ENCODE data around the gene SLC7A14.

DNA sequence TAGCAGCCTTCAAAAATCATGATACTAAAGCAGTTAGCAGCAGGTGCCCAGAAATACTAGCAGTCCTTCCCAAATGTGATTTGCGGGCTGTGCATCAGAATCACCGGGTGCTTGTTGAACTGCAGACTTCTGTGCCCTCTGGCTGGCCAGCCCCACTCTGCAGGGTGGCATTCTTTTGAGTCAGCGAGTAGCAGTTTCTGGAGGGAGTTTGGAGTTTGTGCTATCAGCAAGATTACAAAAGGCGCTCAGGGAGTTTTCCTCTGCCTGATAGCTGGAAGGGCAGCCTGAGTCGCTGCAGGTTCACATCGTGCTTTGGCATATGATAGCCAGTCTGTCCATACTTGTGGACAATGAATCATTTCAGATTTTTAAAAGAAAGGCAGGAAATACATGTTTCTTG, 109.6 kb downstream of the SLC7A14 start:
- TF ChIP-seq, protein P1, sequence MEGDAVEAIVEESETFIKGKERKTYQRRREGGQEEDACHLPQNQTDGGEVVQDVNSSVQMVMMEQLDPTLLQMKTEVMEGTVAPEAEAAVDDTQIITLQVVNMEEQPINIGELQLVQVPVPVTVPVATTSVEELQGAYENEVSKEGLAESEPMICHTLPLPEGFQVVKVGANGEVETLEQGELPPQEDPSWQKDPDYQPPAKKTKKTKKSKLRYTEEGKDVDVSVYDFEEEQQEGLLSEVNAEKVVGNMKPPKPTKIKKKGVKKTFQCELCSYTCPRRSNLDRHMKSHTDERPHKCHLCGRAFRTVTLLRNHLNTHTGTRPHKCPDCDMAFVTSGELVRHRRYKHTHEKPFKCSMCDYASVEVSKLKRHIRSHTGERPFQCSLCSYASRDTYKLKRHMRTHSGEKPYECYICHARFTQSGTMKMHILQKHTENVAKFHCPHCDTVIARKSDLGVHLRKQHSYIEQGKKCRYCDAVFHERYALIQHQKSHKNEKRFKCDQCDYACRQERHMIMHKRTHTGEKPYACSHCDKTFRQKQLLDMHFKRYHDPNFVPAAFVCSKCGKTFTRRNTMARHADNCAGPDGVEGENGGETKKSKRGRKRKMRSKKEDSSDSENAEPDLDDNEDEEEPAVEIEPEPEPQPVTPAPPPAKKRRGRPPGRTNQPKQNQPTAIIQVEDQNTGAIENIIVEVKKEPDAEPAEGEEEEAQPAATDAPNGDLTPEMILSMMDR (IDR thresholded peaks at IDR 0.05 in 2 of 3, conservative IDR thresholded peaks at IDR 0.05 in 1 of 3; ENCODE audit: borderline replicate concordance in 1 of 3, insufficient read depth in 1 of 3, low read depth in 2 of 3, low read length in 2 of 3) = no peak
- TF ChIP-seq EGR1 (IDR thresholded peaks at IDR 0.05; ENCODE audit: low read depth) (no peak), EZH2 (IDR thresholded peaks at IDR 0.05) (no peak), YY1 (IDR thresholded peaks at IDR 0.05; ENCODE audit: extremely low read depth, insufficient replicate concordance, low read depth, low read length) (no peak), SRF (IDR thresholded peaks at IDR 0.05; ENCODE audit: low read depth) (no peak), POLR2A (IDR thresholded peaks at IDR 0.05; ENCODE audit: borderline replicate concordance, extremely low read depth, insufficient read depth, insufficient read length) (no peak), RAD21 (IDR thresholded peaks at IDR 0.05; ENCODE audit: low read depth) (no peak), ZNF274 (IDR thresholded peaks at IDR 0.05; ENCODE audit: low read depth, low read length) (no peak), TCF7L2 (IDR thresholded peaks at IDR 0.05; ENCODE audit: borderline replicate concordance, extremely low read depth, insufficient read depth, insufficient read length) (no peak), EZH2phosphoT487 (IDR thresholded peaks at IDR 0.05; ENCODE audit: borderline replicate concordance) (no peak)
- TF ChIP-seq, protein P2, sequence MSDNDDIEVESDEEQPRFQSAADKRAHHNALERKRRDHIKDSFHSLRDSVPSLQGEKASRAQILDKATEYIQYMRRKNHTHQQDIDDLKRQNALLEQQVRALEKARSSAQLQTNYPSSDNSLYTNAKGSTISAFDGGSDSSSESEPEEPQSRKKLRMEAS (IDR thresholded peaks at IDR 0.05) = no peak
- TF ChIP-seq, protein P3, sequence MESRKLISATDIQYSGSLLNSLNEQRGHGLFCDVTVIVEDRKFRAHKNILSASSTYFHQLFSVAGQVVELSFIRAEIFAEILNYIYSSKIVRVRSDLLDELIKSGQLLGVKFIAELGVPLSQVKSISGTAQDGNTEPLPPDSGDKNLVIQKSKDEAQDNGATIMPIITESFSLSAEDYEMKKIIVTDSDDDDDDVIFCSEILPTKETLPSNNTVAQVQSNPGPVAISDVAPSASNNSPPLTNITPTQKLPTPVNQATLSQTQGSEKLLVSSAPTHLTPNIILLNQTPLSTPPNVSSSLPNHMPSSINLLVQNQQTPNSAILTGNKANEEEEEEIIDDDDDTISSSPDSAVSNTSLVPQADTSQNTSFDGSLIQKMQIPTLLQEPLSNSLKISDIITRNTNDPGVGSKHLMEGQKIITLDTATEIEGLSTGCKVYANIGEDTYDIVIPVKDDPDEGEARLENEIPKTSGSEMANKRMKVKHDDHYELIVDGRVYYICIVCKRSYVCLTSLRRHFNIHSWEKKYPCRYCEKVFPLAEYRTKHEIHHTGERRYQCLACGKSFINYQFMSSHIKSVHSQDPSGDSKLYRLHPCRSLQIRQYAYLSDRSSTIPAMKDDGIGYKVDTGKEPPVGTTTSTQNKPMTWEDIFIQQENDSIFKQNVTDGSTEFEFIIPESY (IDR thresholded peaks at IDR 0.05; ENCODE audit: extremely low read depth, insufficient replicate concordance, low read length) = no peak
- TF ChIP-seq, protein P4, sequence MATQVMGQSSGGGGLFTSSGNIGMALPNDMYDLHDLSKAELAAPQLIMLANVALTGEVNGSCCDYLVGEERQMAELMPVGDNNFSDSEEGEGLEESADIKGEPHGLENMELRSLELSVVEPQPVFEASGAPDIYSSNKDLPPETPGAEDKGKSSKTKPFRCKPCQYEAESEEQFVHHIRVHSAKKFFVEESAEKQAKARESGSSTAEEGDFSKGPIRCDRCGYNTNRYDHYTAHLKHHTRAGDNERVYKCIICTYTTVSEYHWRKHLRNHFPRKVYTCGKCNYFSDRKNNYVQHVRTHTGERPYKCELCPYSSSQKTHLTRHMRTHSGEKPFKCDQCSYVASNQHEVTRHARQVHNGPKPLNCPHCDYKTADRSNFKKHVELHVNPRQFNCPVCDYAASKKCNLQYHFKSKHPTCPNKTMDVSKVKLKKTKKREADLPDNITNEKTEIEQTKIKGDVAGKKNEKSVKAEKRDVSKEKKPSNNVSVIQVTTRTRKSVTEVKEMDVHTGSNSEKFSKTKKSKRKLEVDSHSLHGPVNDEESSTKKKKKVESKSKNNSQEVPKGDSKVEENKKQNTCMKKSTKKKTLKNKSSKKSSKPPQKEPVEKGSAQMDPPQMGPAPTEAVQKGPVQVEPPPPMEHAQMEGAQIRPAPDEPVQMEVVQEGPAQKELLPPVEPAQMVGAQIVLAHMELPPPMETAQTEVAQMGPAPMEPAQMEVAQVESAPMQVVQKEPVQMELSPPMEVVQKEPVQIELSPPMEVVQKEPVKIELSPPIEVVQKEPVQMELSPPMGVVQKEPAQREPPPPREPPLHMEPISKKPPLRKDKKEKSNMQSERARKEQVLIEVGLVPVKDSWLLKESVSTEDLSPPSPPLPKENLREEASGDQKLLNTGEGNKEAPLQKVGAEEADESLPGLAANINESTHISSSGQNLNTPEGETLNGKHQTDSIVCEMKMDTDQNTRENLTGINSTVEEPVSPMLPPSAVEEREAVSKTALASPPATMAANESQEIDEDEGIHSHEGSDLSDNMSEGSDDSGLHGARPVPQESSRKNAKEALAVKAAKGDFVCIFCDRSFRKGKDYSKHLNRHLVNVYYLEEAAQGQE (IDR thresholded peaks at IDR 0.05; ENCODE audit: low read depth) = no peak
